Fibroblast of pulmonary artery (primary cell): ENCODE results near the gene KRT72.

Experiments used
- DNase-seq: peaks from one replicate; pipeline ENCODE4 v3.0.0-alpha.2; 2010; ENCODE audit warnings: low read depth
- H3K4me3 ChIP-seq: replicated peaks from 2 replicates; pipeline ENCODE4 v1.5.1; 2011; ENCODE audit warnings: low read depth, mild to moderate bottlenecking, control low read depth, low read length, moderate library complexity
- TF ChIP-seq, protein P1 (sequence below): IDR thresholded peaks from 2 replicates; pipeline ENCODE4 v1.5.1; 2011; ENCODE audit warnings: mild to moderate bottlenecking, control low read depth, low read length, inconsistent platforms; ENCODE audit errors: missing control alignments

Gene KRT72

DNA sequence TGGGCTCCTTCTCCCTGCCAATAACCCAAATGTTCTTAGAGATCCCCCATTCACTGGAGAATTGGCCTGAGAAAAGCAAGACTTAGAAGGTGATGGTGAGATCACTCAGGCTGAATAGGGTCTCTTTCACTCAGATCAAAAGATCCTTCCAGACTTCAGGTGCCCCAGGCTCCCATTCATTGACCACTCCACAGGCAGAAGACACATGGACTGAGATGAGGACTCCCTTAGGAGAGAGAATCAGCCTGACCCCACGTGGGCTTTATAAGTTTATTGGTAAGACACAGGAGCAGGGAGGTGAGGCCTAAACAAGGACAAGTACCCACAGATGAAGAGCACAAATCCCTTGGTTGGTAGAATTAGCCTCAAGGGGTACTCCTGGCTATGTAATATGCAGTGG is 6.1 kb upstream of the KRT72 start:
- DNase-seq: no peak
- TF ChIP-seq, protein P1, sequence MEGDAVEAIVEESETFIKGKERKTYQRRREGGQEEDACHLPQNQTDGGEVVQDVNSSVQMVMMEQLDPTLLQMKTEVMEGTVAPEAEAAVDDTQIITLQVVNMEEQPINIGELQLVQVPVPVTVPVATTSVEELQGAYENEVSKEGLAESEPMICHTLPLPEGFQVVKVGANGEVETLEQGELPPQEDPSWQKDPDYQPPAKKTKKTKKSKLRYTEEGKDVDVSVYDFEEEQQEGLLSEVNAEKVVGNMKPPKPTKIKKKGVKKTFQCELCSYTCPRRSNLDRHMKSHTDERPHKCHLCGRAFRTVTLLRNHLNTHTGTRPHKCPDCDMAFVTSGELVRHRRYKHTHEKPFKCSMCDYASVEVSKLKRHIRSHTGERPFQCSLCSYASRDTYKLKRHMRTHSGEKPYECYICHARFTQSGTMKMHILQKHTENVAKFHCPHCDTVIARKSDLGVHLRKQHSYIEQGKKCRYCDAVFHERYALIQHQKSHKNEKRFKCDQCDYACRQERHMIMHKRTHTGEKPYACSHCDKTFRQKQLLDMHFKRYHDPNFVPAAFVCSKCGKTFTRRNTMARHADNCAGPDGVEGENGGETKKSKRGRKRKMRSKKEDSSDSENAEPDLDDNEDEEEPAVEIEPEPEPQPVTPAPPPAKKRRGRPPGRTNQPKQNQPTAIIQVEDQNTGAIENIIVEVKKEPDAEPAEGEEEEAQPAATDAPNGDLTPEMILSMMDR: no peak
- H3K4me3 ChIP-seq: no peak overlapping the region

- TF ChIP-seq, protein P1: no peak
- H3K4me3 ChIP-seq: no peak overlapping the region
- no peak for DNase-seq
Measured at GRCh38 chr12:52606581-52607218, 5.4 kb upstream of the KRT72 start.

GRCh38 chr12:52606096-52606495 is 4.8 kb upstream of the KRT72 start:
- no peak for DNase-seq
- TF ChIP-seq, protein P1: no peak
- H3K4me3 ChIP-seq: no peak overlapping the region

- TF ChIP-seq, protein P1: no peak
- no peak overlapping the region for H3K4me3 ChIP-seq
- DNase-seq: no peak
Measured at GRCh38 chr12:52605542-52605941, 4.3 kb upstream of the KRT72 start.

GRCh38 chr12:52604859-52605258 is 3.6 kb upstream of the KRT72 start:
- TF ChIP-seq, protein P1: no peak
- DNase-seq: no peak
- no peak overlapping the region for H3K4me3 ChIP-seq

GRCh38 chr12:52603314-52603713 is 2.1 kb upstream of the KRT72 start:
- TF ChIP-seq, protein P1: no peak
- H3K4me3 ChIP-seq: no peak overlapping the region
- DNase-seq: no peak

- H3K4me3 ChIP-seq: no peak overlapping the region
- TF ChIP-seq, protein P1: no peak
- DNase-seq: no peak
Measured at GRCh38 chr12:52602552-52602951, 1.3 kb upstream of the KRT72 start.
